Measurements from ENCODE around the gene IFITM5.

Gene IFITM5

GRCh38 chr11:269146-269890, 30.0 kb downstream of the IFITM5 start:
- TF ChIP-seq FOXP2 (optimal IDR thresholded peaks at IDR 0.05; ENCODE audit: borderline replicate concordance, extremely low read depth, extremely low read length, insufficient read depth) (no peak), TAF1 (IDR thresholded peaks at IDR 0.05; ENCODE audit: borderline replicate concordance, insufficient read depth, low read length) (0 out of 2 replicates have a peak, but pooled peaks have one; percentile 17), SIN3A (IDR thresholded peaks at IDR 0.05; ENCODE audit: borderline replicate concordance, insufficient read depth, low read length) (no peak), POLR2AphosphoS5 (IDR thresholded peaks at IDR 0.05; ENCODE audit: low read depth, low read length) (no peak), REST (IDR thresholded peaks at IDR 0.05; ENCODE audit: insufficient read depth in 1 of 2, low read depth in 2 of 2, low read length in 2 of 2) (no peak)

GRCh38 chr11:268716-269145, 30.6 kb downstream of the IFITM5 start:
- TF ChIP-seq FOXP2 (optimal IDR thresholded peaks at IDR 0.05; ENCODE audit: borderline replicate concordance, extremely low read depth, extremely low read length, insufficient read depth) = peak; percentile 96

- TF ChIP-seq SIN3A (IDR thresholded peaks at IDR 0.05; ENCODE audit: borderline replicate concordance, insufficient read depth, low read length) (no peak), TAF1 (IDR thresholded peaks at IDR 0.05; ENCODE audit: borderline replicate concordance, insufficient read depth, low read length) (no peak), REST (IDR thresholded peaks at IDR 0.05; ENCODE audit: insufficient read depth in 1 of 2, low read depth in 2 of 2, low read length in 2 of 2) (no peak), FOXP2 (optimal IDR thresholded peaks at IDR 0.05; ENCODE audit: borderline replicate concordance, extremely low read depth, extremely low read length, insufficient read depth) (no peak), POLR2AphosphoS5 (IDR thresholded peaks at IDR 0.05; ENCODE audit: low read depth, low read length) (no peak)
Observed at GRCh38 chr11:267491-267994, 31.8 kb downstream of the IFITM5 start.

- no peak for TF ChIP-seq POLR2AphosphoS5 (IDR thresholded peaks at IDR 0.05; ENCODE audit: low read depth, low read length)
- TF ChIP-seq TAF1 (IDR thresholded peaks at IDR 0.05; ENCODE audit: borderline replicate concordance, insufficient read depth, low read length) = no peak
- TF ChIP-seq FOXP2 (optimal IDR thresholded peaks at IDR 0.05; ENCODE audit: borderline replicate concordance, extremely low read depth, extremely low read length, insufficient read depth) = no peak
- TF ChIP-seq SIN3A (IDR thresholded peaks at IDR 0.05; ENCODE audit: borderline replicate concordance, insufficient read depth, low read length) = no peak
- TF ChIP-seq REST (IDR thresholded peaks at IDR 0.05; ENCODE audit: insufficient read depth in 1 of 2, low read depth in 2 of 2, low read length in 2 of 2) = no peak
Observed at GRCh38 chr11:266676-267439, 32.5 kb downstream of the IFITM5 start.

GRCh38 chr11:261624-262023, 37.7 kb downstream of the IFITM5 start:
- no peak for TF ChIP-seq SIN3A (IDR thresholded peaks at IDR 0.05; ENCODE audit: borderline replicate concordance, insufficient read depth, low read length)
- no peak for TF ChIP-seq REST (IDR thresholded peaks at IDR 0.05; ENCODE audit: insufficient read depth in 1 of 2, low read depth in 2 of 2, low read length in 2 of 2)
- TF ChIP-seq FOXP2 (optimal IDR thresholded peaks at IDR 0.05; ENCODE audit: borderline replicate concordance, extremely low read depth, extremely low read length, insufficient read depth) = no peak
- TF ChIP-seq TAF1 (IDR thresholded peaks at IDR 0.05; ENCODE audit: borderline replicate concordance, insufficient read depth, low read length) = no peak
- TF ChIP-seq POLR2AphosphoS5 (IDR thresholded peaks at IDR 0.05; ENCODE audit: low read depth, low read length) = no peak

All from PFSK-1 (cell line).